MCF 10A (cell line): Measurements from ENCODE around the gene BICD1. TPM values are rescaled to one million over a fixed set of nuclear protein-coding genes. Genes with fewer than 3 reads are reported as not detected.

ENCODE experiments used
- BruUV-seq: library from RNA; stranded (reverse); fragments of 400-500 nt; replicated peaks from 2 replicates; lab custom pipeline; 2021; lab: Mats Ljungman, UMichigan
- CTCF ChIA-PET: fragments of 300-600 bp; sonication (Branson Sonifier 250); formaldehyde crosslinking; extraction: SDS; loops from one replicate; lab custom pipeline; 2021; ENCODE audit warnings: antibody characterized with exemption, inconsistent platforms; lab: Yijun Ruan, JAX
- POLR2A ChIA-PET: fragments of 300-600, 350-650 bp; sonication (Branson Sonifier 250); formaldehyde crosslinking; extraction: SDS; loops from one replicate; lab custom pipeline; 2020; ENCODE audit warnings: antibody characterized with exemption, inconsistent platforms; lab: Yijun Ruan, JAX
- DNase-seq: peaks from one replicate; pipeline ENCODE4 v3.0.0-alpha.2; 2018; ENCODE audit not compliant: unreplicated experiment
- H3K27ac Mint-ChIP-seq: one replicate; pipeline ENCODE4 v1.8.0; 2022; ENCODE audit warnings: mild to moderate bottlenecking, low read depth, mixed read lengths; ENCODE audit not compliant: unreplicated experiment
- H3K27me3 Mint-ChIP-seq: one replicate; pipeline ENCODE4 v1.8.0; 2022; ENCODE audit warnings: mixed read lengths; ENCODE audit not compliant: insufficient read depth, unreplicated experiment
- H3K36me3 Mint-ChIP-seq: one replicate; pipeline ENCODE4 v1.8.0; 2022; ENCODE audit warnings: mild to moderate bottlenecking, moderate library complexity, mixed read lengths; ENCODE audit not compliant: insufficient read depth, unreplicated experiment
- H3K4me1 Mint-ChIP-seq: one replicate; pipeline ENCODE4 v1.8.0; 2022; ENCODE audit warnings: mixed read lengths; ENCODE audit not compliant: insufficient read depth, unreplicated experiment
- H3K4me3 Mint-ChIP-seq: one replicate; pipeline ENCODE4 v1.8.0; 2022; ENCODE audit warnings: mild to moderate bottlenecking, moderate library complexity, mixed read lengths; ENCODE audit not compliant: unreplicated experiment
- H3K9me3 Mint-ChIP-seq: one replicate; pipeline ENCODE4 v1.8.0; 2022; ENCODE audit warnings: mixed read lengths; ENCODE audit not compliant: unreplicated experiment
- CTCF ChIP-seq: fragments of 200-600 bp; IDR thresholded peaks from one replicate; pipeline ENCODE4 v1.8.0; 2022; ENCODE audit warnings: antibody characterized with exemption, mild to moderate bottlenecking; ENCODE audit not compliant: unreplicated experiment
- intact Hi-C: fragments of 100-400 bp; cut with micrococcal nuclease; formaldehyde crosslinking; loops from 2 replicates; pipeline ENCODE4 v1.14.1; 2022
- total RNA-seq: library from RNA; stranded (reverse); gene quantifications from 2 replicates; pipeline ENCODE4 v1.2.3, GENCODE V29; 2022

BICD1 gene
- total RNA-seq, 1 experiment from 2014 or later = 49.3 TPM

- DNase-seq = no peak
- intact Hi-C loops = no loop called here
- ChIA-PET CTCF (no interaction called here), POLR2A (interaction anchor here (0.6 kb wide), 1 partner anchor 126 kb away, joined by 3 read pairs; no protein-coding TSS in a partner anchor)
- TF ChIP-seq CTCF = no peak
- Mint-ChIP-seq H3K36me3 (peaks cover 6% of the 10 kb centered on the region), H3K27me3 (no peaks in the 10 kb centered on the region), H3K27ac (no peak overlapping the region), H3K4me1 (no peaks in the 10 kb centered on the region), H3K4me3 (no peak overlapping the region), H3K9me3 (no peaks in the 10 kb centered on the region)
- BruUV-seq = no TSS peak
Observed at GRCh38 chr12:32149489-32149888, 42.8 kb downstream of the BICD1 start.

- Mint-ChIP-seq H3K27me3 (no peaks in the 10 kb centered on the region), H3K36me3 (peaks cover 6% of the 10 kb centered on the region), H3K4me1 (no peaks in the 10 kb centered on the region), H3K9me3 (no peaks in the 10 kb centered on the region), H3K27ac (no peak overlapping the region), H3K4me3 (no peak overlapping the region)
- ChIA-PET POLR2A (no interaction called here), CTCF (no interaction called here)
- DNase-seq = no peak
- no peak for TF ChIP-seq CTCF
- intact Hi-C loops = no loop called here
- no TSS peak for BruUV-seq
Observed at GRCh38 chr12:32151086-32151485, 44.4 kb downstream of the BICD1 start.

GRCh38 chr12:32151552-32151951 lies 44.9 kb downstream of the BICD1 start:
- no peaks in the 10 kb centered on the region for H3K27me3 Mint-ChIP-seq
- H3K36me3 Mint-ChIP-seq = peaks cover 6% of the 10 kb centered on the region
- H3K27ac Mint-ChIP-seq = no peak overlapping the region
- no peaks in the 10 kb centered on the region for H3K4me1 Mint-ChIP-seq
- CTCF ChIA-PET = interaction anchor here (0.6 kb wide), 1 partner anchor 513 kb away, joined by 3 read pairs; no protein-coding TSS in a partner anchor
- POLR2A ChIA-PET = no interaction called here
- intact Hi-C loops = no loop called here
- H3K4me3 Mint-ChIP-seq = no peak overlapping the region
- no TSS peak for BruUV-seq
- no peak for TF ChIP-seq CTCF
- no peaks in the 10 kb centered on the region for H3K9me3 Mint-ChIP-seq
- no peak for DNase-seq

GRCh38 chr12:32155041-32155440 lies 48.4 kb downstream of the BICD1 start:
- DNase-seq = no peak
- Mint-ChIP-seq H3K36me3 (peaks cover 6% of the 10 kb centered on the region), H3K9me3 (no peaks in the 10 kb centered on the region), H3K4me3 (no peak overlapping the region), H3K27ac (no peak overlapping the region), H3K4me1 (no peaks in the 10 kb centered on the region), H3K27me3 (no peaks in the 10 kb centered on the region)
- ChIA-PET POLR2A (interaction anchor here (0.5 to 1.0 kb wide), 2 partner anchors 48 to 174 kb away, joined by 3 read pairs; no protein-coding TSS in a partner anchor), CTCF (interaction anchor here (1.0 kb wide), 1 partner anchor 9 kb away, joined by 3 read pairs; no protein-coding TSS in a partner anchor)
- TF ChIP-seq CTCF = no peak
- intact Hi-C loops = no loop called here
- no TSS peak for BruUV-seq
